HepG2 (cell line): Measurements from ENCODE around the gene LENEP. TPM values are rescaled to one million over a fixed set of nuclear protein-coding genes. Genes with fewer than 3 reads are reported as not detected.

Source experiments
- ARNTL ChIP-seq: sonication (generic); formaldehyde crosslinking; IDR thresholded peaks from 2 replicates; pipeline ENCODE4 v1.4.0; 2020; ENCODE audit warnings: mild to moderate bottlenecking, missing genetic modification reagents
- CTCF ChIP-seq: sonication (generic); formaldehyde crosslinking; IDR thresholded peaks from 2 replicates; pipeline ENCODE4 v1.5.0; 2020; ENCODE audit warnings: mild to moderate bottlenecking, missing genetic modification reagents, moderate library complexity
- HIC2 ChIP-seq: sonication (generic); formaldehyde crosslinking; IDR thresholded peaks from 2 replicates; pipeline ENCODE4 v1.9.0; 2022; ENCODE audit warnings: low read depth, missing genetic modification reagents
- PRDM4 ChIP-seq: sonication (generic); formaldehyde crosslinking; IDR thresholded peaks from 2 replicates; pipeline ENCODE4 v1.9.0; 2021; ENCODE audit warnings: missing genetic modification reagents, borderline replicate concordance
- ZFYVE20 ChIP-seq: sonication (generic); formaldehyde crosslinking; IDR thresholded peaks from 2 replicates; pipeline ENCODE4 v1.8.0; 2023; ENCODE audit warnings: low read depth, mild to moderate bottlenecking, moderate library complexity, missing genetic modification reagents, borderline replicate concordance
- ZNF597 ChIP-seq: sonication (generic); formaldehyde crosslinking; IDR thresholded peaks from 2 replicates; pipeline ENCODE4 v1.5.0; 2020; ENCODE audit warnings: missing genetic modification reagents
- ZNF710 ChIP-seq: sonication (generic); formaldehyde crosslinking; IDR thresholded peaks from 2 replicates; pipeline ENCODE4 v1.5.0; 2020; ENCODE audit warnings: mild to moderate bottlenecking, missing genetic modification reagents, borderline replicate concordance
- ZSCAN20 ChIP-seq: sonication (generic); formaldehyde crosslinking; IDR thresholded peaks from 2 replicates; pipeline ENCODE4 v1.4.0; 2020; ENCODE audit warnings: missing genetic modification reagents, mild to moderate bottlenecking, borderline replicate concordance
- polyA plus RNA-seq, 8 experiments: library from polyadenylated mRNA; depleted of rRNA in 3 of 8; stranded (reverse) in 7 of 8; unstranded in 1 of 8; fragments of >200 nt; fragmentation: Illumina TruSeq in 4 of 8; extraction: Trizol in 4 of 8; gene quantifications; 2 replicates each; pipeline versions ENCODE4 v1.2.1 to v1.2.3, GENCODE V29; 2011 to 2016; ENCODE audit warnings: low read depth in 4 of 8, missing spikeins in 1 of 8, mixed read lengths in 1 of 8; ENCODE audit not compliant: insufficient read depth in 1 of 8
- total RNA-seq, 5 experiments: library from RNA; depleted of rRNA; stranded (reverse); fragments of >200 nt; fragmentation: Illumina TruSeq; extraction: Trizol; gene quantifications; 2 replicates each; pipeline ENCODE4 v1.2.3, GENCODE V29; 2016; ENCODE audit warnings: low read depth in 1 of 5

LENEP gene
- total and polyA plus RNA-seq, 2 of the 13 experiments (the other 11 are each of a cell fraction or from before 2014, with no cell fraction given), result 0.29 TPM; not detected in 1

GRCh38 chr1:155043301-155043702 is 49.9 kb downstream of the LENEP start (continued):
- TF ChIP-seq ZNF710 (no peak), CTCF (CRISPR knock-in tag) (peak; percentile 10; the same call in 1 of the 2 replicates), ZSCAN20 (CRISPR knock-in tag) (no peak), ZNF597 (CRISPR knock-in tag) (no peak), ARNTL (peak; percentile 20; the same call in 1 of the 2 replicates), HIC2 (no peak), ZFYVE20 (CRISPR knock-in tag) (no peak), PRDM4 (CRISPR knock-in tag) (no peak)
- TF ChIP-seq, all 625 proteins: peak for 33
